Effector CD8-positive, alpha-beta T cell (primary cell): ENCODE results near the gene REPS2.
A peak's percentile ranks its signal among the peaks of the same experiment; 100 is the strongest.

ENCODE experiments used
- DNase-seq: peaks from one replicate; lab custom pipeline; 2025; lab: John Stamatoyannopoulos, UW

The REPS2 gene

GRCh38 chrX:17035111-17035510 is 88.7 kb downstream of the REPS2 start:
- no peak for DNase-seq

- no peak for DNase-seq
Observed at GRCh38 chrX:17036171-17036961, 89.9 kb downstream of the REPS2 start.

GRCh38 chrX:17038277-17038676 is 91.8 kb downstream of the REPS2 start:
- no peak for DNase-seq

- no peak for DNase-seq
Observed at GRCh38 chrX:17038681-17039161, 92.3 kb downstream of the REPS2 start.

GRCh38 chrX:17039826-17040225 is 93.4 kb downstream of the REPS2 start:
- no peak for DNase-seq

- no peak for DNase-seq
Observed at GRCh38 chrX:17040711-17041110, 94.3 kb downstream of the REPS2 start.

- no peak for DNase-seq
Observed at GRCh38 chrX:17042037-17042436, 95.6 kb downstream of the REPS2 start.

GRCh38 chrX:17046478-17047097 is 100.1 kb downstream of the REPS2 start:
- peak; percentile 0 for DNase-seq

GRCh38 chrX:17047224-17047623 is 100.8 kb downstream of the REPS2 start:
- no peak for DNase-seq

- DNase-seq, result no peak
Observed at GRCh38 chrX:17052210-17052609, 105.8 kb downstream of the REPS2 start.

- no peak for DNase-seq
Observed at GRCh38 chrX:17052793-17053192, 106.3 kb downstream of the REPS2 start.

- no peak for DNase-seq
Observed at GRCh38 chrX:17053502-17053901, 107.0 kb downstream of the REPS2 start.

- no peak for DNase-seq
Observed at GRCh38 chrX:17056868-17057608, 110.6 kb downstream of the REPS2 start.

GRCh38 chrX:17062065-17062464 is 115.6 kb downstream of the REPS2 start:
- no peak for DNase-seq

- DNase-seq, result no peak
Observed at GRCh38 chrX:17065100-17065499, 118.6 kb downstream of the REPS2 start.

GRCh38 chrX:17067534-17067933 is 121.1 kb downstream of the REPS2 start:
- no peak for DNase-seq

GRCh38 chrX:17072301-17072700 is 125.8 kb downstream of the REPS2 start:
- no peak for DNase-seq

GRCh38 chrX:17072721-17073230 is 126.3 kb downstream of the REPS2 start:
- DNase-seq, result no peak

- no peak for DNase-seq
Observed at GRCh38 chrX:17075004-17075403, 128.5 kb downstream of the REPS2 start.

GRCh38 chrX:17077361-17077760 is 130.9 kb downstream of the REPS2 start:
- DNase-seq, result no peak

- no peak for DNase-seq
Observed at GRCh38 chrX:17078031-17078720, 131.7 kb downstream of the REPS2 start.

GRCh38 chrX:17081511-17081910 is 135.1 kb downstream of the REPS2 start:
- DNase-seq, result no peak
